OCI-LY7 (cell line): ENCODE measurements around the gene BPIFB3. TPM values are rescaled to one million over a fixed set of nuclear protein-coding genes. Genes with fewer than 3 reads are reported as not detected.

Experiments used
- BruUV-seq: library from RNA; stranded (reverse); fragments of 400-500 nt; replicated peaks from 2 replicates; lab custom pipeline; 2021; lab: Mats Ljungman, UMichigan
- CTCF ChIA-PET: fragments of 300-600 bp; sonication (Branson Sonifier 250); formaldehyde crosslinking; loops from one replicate; lab custom pipeline; 2022; ENCODE audit warnings: antibody characterized with exemption; ENCODE audit not compliant: unreplicated experiment; lab: Charles Lee
- POLR2A ChIA-PET: fragments of 300-600 bp; sonication (Branson Sonifier 250); formaldehyde crosslinking; loops from one replicate; lab custom pipeline; 2022; ENCODE audit warnings: antibody characterized with exemption; lab: Charles Lee
- DNase-seq: peaks from one replicate; pipeline ENCODE4 v3.0.0-alpha.2; 2015; ENCODE audit warnings: low spot score
- H2AFZ ChIP-seq: fragments of 200-600 bp; sonication (generic), shearing (Covaris generic); 2 replicates; pipeline ENCODE4 v1.6.1; 2014; ENCODE audit warnings: mild to moderate bottlenecking, antibody characterized with exemption, low read length, moderate library complexity
- H3K27ac ChIP-seq: fragments of 200-600 bp; sonication (generic); 2 replicates; pipeline ENCODE4 v1.5.1; 2014; ENCODE audit warnings: mixed run types, low read depth, mild to moderate bottlenecking, moderate library complexity, low read length, inconsistent platforms; ENCODE audit not compliant: poor library complexity, severe bottlenecking
- H3K36me3 ChIP-seq: fragments of 200-600 bp; sonication (generic); 2 replicates; pipeline ENCODE4 v1.6.1; 2014; ENCODE audit warnings: mild to moderate bottlenecking, antibody characterized with exemption, low read length, moderate library complexity, mixed read lengths; ENCODE audit not compliant: insufficient read depth
- H3K4me1 ChIP-seq: fragments of 200-600 bp; sonication (generic); 2 replicates; pipeline ENCODE4 v1.5.1; 2014; ENCODE audit warnings: mild to moderate bottlenecking, low read length; ENCODE audit not compliant: insufficient read depth, poor library complexity, severe bottlenecking
- H3K4me2 ChIP-seq: fragments of 200-600 bp; sonication (generic); 2 replicates; pipeline ENCODE4 v1.6.1; 2014; ENCODE audit warnings: mild to moderate bottlenecking, low read length
- H3K4me3 ChIP-seq: fragments of 200-600 bp; sonication (generic); 2 replicates; pipeline ENCODE4 v1.5.1; 2014; ENCODE audit warnings: mild to moderate bottlenecking, low read depth, low read length; ENCODE audit not compliant: poor library complexity, severe bottlenecking
- H3K79me2 ChIP-seq: fragments of 200-600 bp; sonication (generic); 2 replicates; pipeline ENCODE4 v1.6.1; 2016; ENCODE audit warnings: low read depth, mild to moderate bottlenecking, low read length, moderate library complexity, mixed read lengths; ENCODE audit not compliant: insufficient read depth
- H3K9me2 ChIP-seq: fragments of 200-600 bp; sonication (generic); 2 replicates; pipeline ENCODE4 v1.6.1; 2016; ENCODE audit warnings: mild to moderate bottlenecking, low read length, mixed read lengths; ENCODE audit not compliant: insufficient read depth
- H3K9me3 ChIP-seq: fragments of 200-600 bp; sonication (generic); 2 replicates; pipeline ENCODE4 v1.6.1; 2014; ENCODE audit warnings: mild to moderate bottlenecking, mixed run types, low read length, mixed read lengths
- H4K20me1 ChIP-seq: fragments of 200-600 bp; sonication (generic); 2 replicates; pipeline ENCODE4 v1.6.1; 2014; ENCODE audit warnings: mild to moderate bottlenecking, antibody characterized with exemption, low read length, moderate library complexity, mixed read lengths; ENCODE audit not compliant: insufficient read depth
- EZH2phosphoT487 ChIP-seq: fragments of 200-600 bp; sonication (generic); IDR thresholded peaks from 2 replicates; pipeline ENCODE4 v1.6.1; 2018; ENCODE audit warnings: low read depth, borderline replicate concordance, mild to moderate bottlenecking, mixed run types, antibody characterized with exemption, low read length, moderate library complexity, mixed read lengths
- intact Hi-C: fragments of 100-400 bp; cut with micrococcal nuclease; formaldehyde crosslinking; loops from one replicate; pipeline ENCODE4 v1.10.0; 2022; ENCODE audit not compliant: unreplicated experiment
- total RNA-seq, 2 experiments: library from RNA; depleted of rRNA in 1 of 2; stranded (reverse); fragments of >200 nt in 1 of 2; shearing (Covaris generic) in 1 of 2; gene quantifications; 2 replicates each; pipeline ENCODE4 v1.2.3, GENCODE V29; 2014 to 2022
- TF ChIP-seq, protein P1 (sequence below): fragments of 200-600 bp; sonication (generic); conservative IDR thresholded peaks from 2 replicates; pipeline ENCODE4 v1.5.1; 2014; ENCODE audit warnings: mild to moderate bottlenecking, antibody characterized with exemption, low read length, moderate library complexity, mixed read lengths

BPIFB3 gene
- total RNA-seq, 2 experiments from 2014 or later = not detected

DNA sequence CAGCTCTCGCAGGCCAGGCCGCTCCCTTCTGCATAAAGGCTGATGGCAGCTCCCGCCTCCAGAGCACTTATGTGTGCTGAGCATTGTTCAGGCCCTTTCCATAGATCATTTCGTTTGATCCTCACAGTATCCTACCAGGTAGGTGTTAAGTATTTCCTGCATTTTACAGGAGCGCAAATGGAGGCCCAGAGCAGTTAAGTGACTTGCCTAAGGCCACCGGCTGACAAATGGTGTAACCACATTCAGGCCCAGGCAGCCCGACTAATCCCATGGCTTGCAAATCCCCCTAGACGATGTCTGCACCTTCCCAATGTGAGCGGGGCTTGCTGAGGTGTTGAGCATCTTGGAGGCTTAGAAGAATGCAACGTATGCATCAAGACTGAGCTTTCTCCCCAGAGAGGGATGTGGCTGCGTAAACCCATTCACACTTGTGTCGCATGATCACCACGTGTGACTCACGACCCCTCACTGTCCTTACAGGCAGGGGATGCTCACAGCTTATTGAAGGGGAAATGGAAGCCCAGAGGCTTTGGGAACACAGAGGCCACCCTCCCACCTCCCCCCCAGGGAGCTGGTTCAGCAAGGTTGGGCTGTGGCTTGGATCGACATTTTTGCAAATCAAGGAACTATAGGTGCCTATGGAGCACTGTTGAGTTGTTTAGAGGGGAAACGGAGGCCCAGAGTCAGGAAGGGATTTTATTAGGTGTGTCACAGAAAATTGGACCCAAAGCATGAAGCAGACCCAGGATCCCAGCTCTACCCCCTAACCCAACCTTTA is 39.2 kb upstream of the BPIFB3 start:
- H3K79me2 ChIP-seq = no peaks in the 10 kb centered on the region
- DNase-seq = no peak
- ChIA-PET POLR2A (interaction anchor here (0.6 kb wide), 1 partner anchor 61 kb away, joined by 3 read pairs; no protein-coding TSS in a partner anchor), CTCF (no interaction called here)
- no peak overlapping the region for H2AFZ ChIP-seq
- intact Hi-C loops = no loop called here
- no peaks in the 10 kb centered on the region for H3K9me2 ChIP-seq
- H3K4me2 ChIP-seq = no peak overlapping the region
- H3K9me3 ChIP-seq = no peaks in the 10 kb centered on the region
- H3K4me3 ChIP-seq = no peak overlapping the region
- H3K27ac ChIP-seq = no peak overlapping the region
- TF ChIP-seq EZH2phosphoT487 = no peak
- TF ChIP-seq, protein P1, sequence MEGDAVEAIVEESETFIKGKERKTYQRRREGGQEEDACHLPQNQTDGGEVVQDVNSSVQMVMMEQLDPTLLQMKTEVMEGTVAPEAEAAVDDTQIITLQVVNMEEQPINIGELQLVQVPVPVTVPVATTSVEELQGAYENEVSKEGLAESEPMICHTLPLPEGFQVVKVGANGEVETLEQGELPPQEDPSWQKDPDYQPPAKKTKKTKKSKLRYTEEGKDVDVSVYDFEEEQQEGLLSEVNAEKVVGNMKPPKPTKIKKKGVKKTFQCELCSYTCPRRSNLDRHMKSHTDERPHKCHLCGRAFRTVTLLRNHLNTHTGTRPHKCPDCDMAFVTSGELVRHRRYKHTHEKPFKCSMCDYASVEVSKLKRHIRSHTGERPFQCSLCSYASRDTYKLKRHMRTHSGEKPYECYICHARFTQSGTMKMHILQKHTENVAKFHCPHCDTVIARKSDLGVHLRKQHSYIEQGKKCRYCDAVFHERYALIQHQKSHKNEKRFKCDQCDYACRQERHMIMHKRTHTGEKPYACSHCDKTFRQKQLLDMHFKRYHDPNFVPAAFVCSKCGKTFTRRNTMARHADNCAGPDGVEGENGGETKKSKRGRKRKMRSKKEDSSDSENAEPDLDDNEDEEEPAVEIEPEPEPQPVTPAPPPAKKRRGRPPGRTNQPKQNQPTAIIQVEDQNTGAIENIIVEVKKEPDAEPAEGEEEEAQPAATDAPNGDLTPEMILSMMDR = no peak
- no TSS peak for BruUV-seq
- H3K4me1 ChIP-seq = no peaks in the 10 kb centered on the region
- no peaks in the 10 kb centered on the region for H3K36me3 ChIP-seq
- no peaks in the 10 kb centered on the region for H4K20me1 ChIP-seq

DNA sequence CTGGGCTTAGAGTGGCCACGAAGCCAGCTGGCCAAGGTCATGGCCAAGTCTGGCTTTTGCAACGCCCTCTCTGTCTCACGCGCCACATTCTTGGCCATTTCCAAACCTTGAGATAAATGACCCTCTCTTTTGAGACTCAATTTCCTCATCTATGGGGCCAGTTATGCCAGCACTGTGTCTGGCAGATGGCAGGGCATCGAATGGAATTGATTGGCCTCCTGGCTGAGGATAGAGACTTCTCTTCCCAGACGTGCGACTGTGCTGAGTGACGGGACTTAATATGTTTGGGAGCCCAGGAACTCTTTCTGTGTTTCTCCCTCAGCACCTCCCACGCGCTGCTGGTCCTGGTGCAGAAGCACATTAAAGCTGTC is 38.6 kb upstream of the BPIFB3 start:
- no TSS peak for BruUV-seq
- no peak overlapping the region for H3K27ac ChIP-seq
- no peak overlapping the region for H3K4me3 ChIP-seq
- no peaks in the 10 kb centered on the region for H4K20me1 ChIP-seq
- H3K79me2 ChIP-seq = no peaks in the 10 kb centered on the region
- TF ChIP-seq, protein P1 = no peak
- TF ChIP-seq EZH2phosphoT487 = no peak
- no peaks in the 10 kb centered on the region for H3K36me3 ChIP-seq
- intact Hi-C loops = no loop called here
- ChIA-PET POLR2A (interaction anchor here (0.6 kb wide), 1 partner anchor 60 kb away, joined by 3 read pairs; no protein-coding TSS in a partner anchor), CTCF (no interaction called here)
- no peaks in the 10 kb centered on the region for H3K9me2 ChIP-seq
- no peak overlapping the region for H2AFZ ChIP-seq
- DNase-seq = no peak
- H3K9me3 ChIP-seq = no peaks in the 10 kb centered on the region
- H3K4me2 ChIP-seq = no peak overlapping the region
- no peaks in the 10 kb centered on the region for H3K4me1 ChIP-seq
